Keratinocyte (primary cell): ENCODE data around the gene RAB5IF. TPM values are rescaled to one million over a fixed set of nuclear protein-coding genes. Genes with fewer than 3 reads are reported as not detected.
A peak's percentile ranks its signal among the peaks of the same experiment; 100 is the strongest.
"Not testable (repeated sequence)": the region's sequence is repeated elsewhere in the genome, so short reads cannot be mapped to it uniquely, and the experiment has no call there.

ENCODE experiments used
- DNase-seq: peaks from one replicate; pipeline ENCODE4 v3.0.0-alpha.2; 2011; ENCODE audit warnings: low read depth, missing footprints, low spot score
- FAIRE-seq: peaks from 2 replicates; lab custom pipeline; 2011; peaks lifted over from hg19 to GRCh38; lab: Jason Lieb, UNC
- H2AFZ ChIP-seq: 2 replicates; pipeline ENCODE4 v1.6.0; 2012; ENCODE audit warnings: low read length, control low read depth, inconsistent platforms; ENCODE audit not compliant: control insufficient read depth
- H3K27ac ChIP-seq: 2 replicates; pipeline ENCODE4 v1.5.1; 2011; ENCODE audit warnings: low read length; ENCODE audit not compliant: control insufficient read depth, insufficient read depth
- H3K27me3 ChIP-seq: 3 replicates; pipeline ENCODE4 v1.6.0; 2011; ENCODE audit warnings: low read length; ENCODE audit not compliant: control insufficient read depth, insufficient read depth; ENCODE audit errors: extremely low read depth
- H3K36me3 ChIP-seq, 2 experiments: 2 replicates in 1 of 2; 3 replicates in 1 of 2; pipeline ENCODE4 v1.5.1; 2011; ENCODE audit warnings: low read length in 2 of 2, mild to moderate bottlenecking in 1 of 2; ENCODE audit not compliant: control insufficient read depth in 2 of 2, insufficient read depth in 2 of 2; ENCODE audit errors: extremely low read depth in 1 of 2
- H3K4me1 ChIP-seq: 3 replicates; pipeline ENCODE4 v1.5.1; 2011; ENCODE audit warnings: low read length; ENCODE audit not compliant: control insufficient read depth, insufficient read depth; ENCODE audit errors: extremely low read depth
- H3K4me2 ChIP-seq: 3 replicates; pipeline ENCODE4 v1.6.0; 2011; ENCODE audit warnings: low read depth, low read length; ENCODE audit not compliant: control insufficient read depth, insufficient read depth; ENCODE audit errors: extremely low read depth
- H3K4me3 ChIP-seq, 3 experiments: fragments of 200-600 bp in 1 of 3; sonication (generic) in 1 of 3; 2 replicates in 2 of 3; 3 replicates in 1 of 3; pipeline ENCODE4 v1.5.1; 2011 to 2016; ENCODE audit warnings: low read length in 3 of 3, mild to moderate bottlenecking in 3 of 3, control low read depth in 2 of 3, inconsistent platforms in 1 of 3, low read depth in 1 of 3, mixed read lengths in 1 of 3, mixed run types in 1 of 3, moderate library complexity in 1 of 3; ENCODE audit not compliant: control insufficient read depth in 2 of 3, insufficient read depth in 2 of 3; ENCODE audit errors: extremely low read depth in 1 of 3
- H3K79me2 ChIP-seq: 2 replicates; pipeline ENCODE4 v1.6.0; 2012; ENCODE audit warnings: low read length; ENCODE audit not compliant: control insufficient read depth, insufficient read depth
- H3K9ac ChIP-seq: 3 replicates; pipeline ENCODE4 v1.6.0; 2011; ENCODE audit warnings: low read length; ENCODE audit not compliant: control insufficient read depth, insufficient read depth; ENCODE audit errors: extremely low read depth
- H3K9me1 ChIP-seq: 3 replicates; pipeline ENCODE4 v1.6.0; 2011; ENCODE audit warnings: low read length; ENCODE audit not compliant: control insufficient read depth, insufficient read depth; ENCODE audit errors: extremely low read depth
- H3K9me3 ChIP-seq: 2 replicates; pipeline ENCODE4 v1.5.1; 2012; ENCODE audit warnings: low read depth, low read length; ENCODE audit not compliant: control insufficient read depth
- H4K20me1 ChIP-seq: 3 replicates; pipeline ENCODE4 v1.6.0; 2011; ENCODE audit warnings: low read length; ENCODE audit not compliant: control insufficient read depth, insufficient read depth; ENCODE audit errors: extremely low read depth
- CTCF ChIP-seq, 3 experiments: IDR thresholded peaks in 1 of 3; conservative IDR thresholded peaks in 1 of 3; optimal IDR thresholded peaks in 1 of 3; 2 replicates in 2 of 3; 3 replicates in 1 of 3; pipeline versions ENCODE3 to v1.5.1; 2011; ENCODE audit warnings: low read length in 3 of 3, mild to moderate bottlenecking in 3 of 3, moderate library complexity in 2 of 3, control low read depth in 1 of 3, inconsistent platforms in 1 of 3; ENCODE audit not compliant: insufficient read depth in 2 of 3; ENCODE audit errors: extremely low read depth in 1 of 3
- EZH2 ChIP-seq: IDR thresholded peaks from one replicate; pipeline ENCODE4 v1.6.1; 2012; ENCODE audit warnings: inconsistent platforms, mild to moderate bottlenecking, low read length, moderate library complexity
- dilution Hi-C: fragments of 300-500 bp; cut with MboI; formaldehyde crosslinking; loops from one replicate; pipeline ENCODE4 v1.7.0; 2020; ENCODE audit warnings: low sequenced_read_pairs; ENCODE audit not compliant: extremely low pct_ligation_motif_present
- polyA plus RNA-seq, 5 experiments: library from polyadenylated mRNA; depleted of rRNA in 3 of 5; stranded (reverse) in 3 of 5; stranded (forward) in 1 of 5; unstranded in 1 of 5; fragments of >200 nt; gene quantifications; 1 replicate in 1 of 5; 2 replicates in 3 of 5; 3 replicates in 1 of 5; pipeline versions ENCODE4 v1.2.1 to v1.2.3, GENCODE V29; 2011 to 2012; ENCODE audit warnings: missing spikeins in 2 of 5, low read depth in 1 of 5, low replicate concordance in 1 of 5

Gene RAB5IF
- polyA plus RNA-seq, 1 donor (not counting 4 experiments of a cell fraction or from before 2014, with no cell fraction given) = 188 TPM

- Histone ChIP-seq H3K27ac (peak overlapping the region; percentile 31), H3K4me3 (peak overlapping the region; percentile 24 to 91 (median 67)), H3K36me3 (peaks cover 27 to 28% of the 10 kb centered on the region in 2 experiments), H3K9ac (no peak overlapping the region), H4K20me1 (peaks cover 5% of the 10 kb centered on the region), H3K27me3 (no peaks in the 10 kb centered on the region), H3K79me2 (peaks cover 34% of the 10 kb centered on the region), H3K4me2 (peak overlapping the region; percentile 78), H2AFZ (no peak overlapping the region), H3K9me3 (no peaks in the 10 kb centered on the region), H3K4me1 (peaks cover 19% of the 10 kb centered on the region), H3K9me1 (no peaks in the 10 kb centered on the region)
- no peak for DNase-seq
- no peak for TF ChIP-seq EZH2
- TF ChIP-seq CTCF (optimal IDR thresholded peaks at IDR 0.05 in 1 of 3, IDR thresholded peaks at IDR 0.05 in 1 of 3, conservative IDR thresholded peaks at IDR 0.05 in 1 of 3; ENCODE audit: extremely low read depth in 1 of 3, insufficient read depth in 2 of 3, low read length in 3 of 3) = no peak
- dilution Hi-C loops = no loop called here
- no peak for FAIRE-seq
These were observed 2.2 kb downstream of the RAB5IF start for GRCh38 chr20:36607586-36608387.

- H3K4me2 ChIP-seq, DNase-seq, H3K4me3 ChIP-seq, H2AFZ ChIP-seq, dilution Hi-C loops, H3K27me3 ChIP-seq, H3K27ac ChIP-seq, H4K20me1 ChIP-seq, H3K9me3 ChIP-seq, H3K9ac ChIP-seq, H3K9me1 ChIP-seq, FAIRE-seq: not testable (repeated sequence)
- peaks cover 34% of the 10 kb centered on the region for H3K79me2 ChIP-seq
- H3K4me1 ChIP-seq = peaks cover 19% of the 10 kb centered on the region
- peaks cover 31 to 33% of the 10 kb centered on the region in 2 experiments for H3K36me3 ChIP-seq
These were observed 2.8 kb downstream of the RAB5IF start for GRCh38 chr20:36608388-36608728.
